GM23338 (cell line): Measurements from ENCODE around the gene TMCC1. TPM values are rescaled to one million over a fixed set of nuclear protein-coding genes. Genes with fewer than 3 reads are reported as not detected.

Experiments
- ATAC-seq: fragments of 200-7000 bp; cut with Tn5 transposase; 3 replicates; pipeline ENCODE4 v1.9.1; 2020
- DNase-seq: peaks from one replicate; pipeline ENCODE4 v3.0.0-alpha.2; 2015; ENCODE audit warnings: low spot score
- H2AFZ ChIP-seq: fragments of 200-600 bp; sonication (generic); 2 replicates; pipeline ENCODE4 v1.8.0; 2016; ENCODE audit warnings: antibody characterized with exemption, mild to moderate bottlenecking, moderate library complexity
- H3F3A ChIP-seq: fragments of 200-600 bp; sonication (generic); replicated peaks from 2 replicates; pipeline ENCODE4 v1.8.0; 2017; ENCODE audit warnings: antibody characterized with exemption, mixed run types, low read depth
- H3K27ac ChIP-seq: fragments of 200-600 bp; sonication (generic); 2 replicates; pipeline ENCODE4 v1.6.1; 2016; ENCODE audit warnings: low read depth
- H3K27me3 ChIP-seq: fragments of 200-600 bp; sonication (generic); 2 replicates; pipeline ENCODE4 v1.8.0; 2016; ENCODE audit warnings: mild to moderate bottlenecking, mixed run types, moderate library complexity; ENCODE audit not compliant: insufficient read depth
- H3K36me3 ChIP-seq: fragments of 200-600 bp; sonication (generic); 2 replicates; pipeline ENCODE4 v1.8.0; 2016; ENCODE audit warnings: mild to moderate bottlenecking; ENCODE audit not compliant: insufficient read depth
- H3K4me1 ChIP-seq: fragments of 200-600 bp; sonication (generic); 2 replicates; pipeline ENCODE4 v1.8.0; 2016; ENCODE audit warnings: mild to moderate bottlenecking, moderate library complexity; ENCODE audit not compliant: insufficient read depth
- H3K4me2 ChIP-seq: fragments of 200-600 bp; sonication (generic); 2 replicates; pipeline ENCODE4 v1.7.1; 2017; ENCODE audit warnings: mixed run types
- H3K4me3 ChIP-seq: fragments of 200-600 bp; sonication (generic); 2 replicates; pipeline ENCODE4 v1.6.1; 2016; ENCODE audit warnings: mixed run types
- H3K79me2 ChIP-seq: fragments of 200-600 bp; sonication (generic); replicated peaks from 2 replicates; pipeline ENCODE4 v1.8.0; 2017; ENCODE audit warnings: mild to moderate bottlenecking; ENCODE audit not compliant: insufficient read depth
- H3K9me2 ChIP-seq: fragments of 200-600 bp; sonication (generic); 2 replicates; pipeline ENCODE4 v1.8.0; 2017; ENCODE audit not compliant: insufficient read depth
- H4K20me1 ChIP-seq: fragments of 200-600 bp; sonication (generic); replicated peaks from 2 replicates; pipeline ENCODE4 v1.8.0; 2017; ENCODE audit warnings: mild to moderate bottlenecking; ENCODE audit not compliant: insufficient read depth
- H3K27ac Mint-ChIP-seq: 2 replicates; pipeline ENCODE4 v1.8.0; 2020; ENCODE audit warnings: inconsistent platforms, mild to moderate bottlenecking, moderate library complexity, mixed read lengths
- H3K27me3 Mint-ChIP-seq: 3 replicates; pipeline ENCODE4 v1.8.0; 2022; ENCODE audit warnings: low read depth, mild to moderate bottlenecking, moderate library complexity, mixed read lengths, inconsistent platforms; ENCODE audit not compliant: insufficient read depth, poor library complexity
- H3K36me3 Mint-ChIP-seq: 3 replicates; pipeline ENCODE4 v1.8.0; 2021; ENCODE audit warnings: low read depth, mild to moderate bottlenecking, inconsistent platforms, moderate library complexity, mixed read lengths
- H3K4me1 Mint-ChIP-seq: 3 replicates; pipeline ENCODE4 v1.8.0; 2020; ENCODE audit warnings: mild to moderate bottlenecking, inconsistent platforms, mixed read lengths
- H3K4me3 Mint-ChIP-seq: 3 replicates; pipeline ENCODE4 v1.8.0; 2021; ENCODE audit warnings: moderate library complexity, mild to moderate bottlenecking, inconsistent platforms, mixed read lengths
- H3K9me3 Mint-ChIP-seq: 3 replicates; pipeline ENCODE4 v1.8.0; 2020; ENCODE audit warnings: moderate library complexity, mild to moderate bottlenecking, inconsistent platforms, mixed read lengths
- CREB1 ChIP-seq: fragments of 250-450 bp; sonication (Bioruptor Pico); IDR thresholded peaks from 2 replicates; pipeline ENCODE4 v1.5.0; 2020; ENCODE audit warnings: low read depth, mild to moderate bottlenecking, moderate library complexity
- EZH2 ChIP-seq: fragments of 200-600 bp; sonication (generic); IDR thresholded peaks from one replicate; pipeline ENCODE4 v1.8.0; 2017; ENCODE audit warnings: antibody characterized with exemption, mild to moderate bottlenecking, low read depth; ENCODE audit not compliant: unreplicated experiment
- EZH2phosphoT487 ChIP-seq: fragments of 200-600 bp; sonication (generic); IDR thresholded peaks from one replicate; pipeline ENCODE4 v1.8.1; 2018; ENCODE audit warnings: antibody characterized with exemption; ENCODE audit not compliant: unreplicated experiment
- JUNB ChIP-seq: IDR thresholded peaks from one replicate; pipeline ENCODE4 v1.6.1; 2016; ENCODE audit warnings: antibody characterized with exemption; ENCODE audit not compliant: unreplicated experiment
- NANOG ChIP-seq: IDR thresholded peaks from 2 replicates; pipeline ENCODE4 v1.6.1; 2016; ENCODE audit warnings: antibody characterized with exemption, borderline replicate concordance
- POLR2AphosphoS5 ChIP-seq: IDR thresholded peaks from 2 replicates; pipeline ENCODE4 v1.6.1; 2016; ENCODE audit warnings: antibody characterized with exemption, low read depth
- STAT1 ChIP-seq: IDR thresholded peaks from one replicate; pipeline ENCODE4 v1.6.1; 2016; ENCODE audit warnings: antibody characterized with exemption; ENCODE audit not compliant: unreplicated experiment
- ZNF114 ChIP-seq: fragments of 250-450 bp; sonication (Bioruptor Pico); IDR thresholded peaks from 2 replicates; pipeline ENCODE4 v1.5.0; 2020; ENCODE audit warnings: mild to moderate bottlenecking, moderate library complexity
- ZNF331 ChIP-seq: fragments of 250-450 bp; sonication (Bioruptor Pico); IDR thresholded peaks from 2 replicates; pipeline ENCODE4 v1.5.0; 2020; ENCODE audit warnings: low read depth, mild to moderate bottlenecking, moderate library complexity
- polyA plus RNA-seq: library from polyadenylated mRNA; unstranded; fragments of >200 nt; fragmentation: Nextera tagmentation; extraction: Ambion mirVana; gene quantifications from 2 replicates; pipeline ENCODE4 v1.2.1, GENCODE V29; 2016
- total RNA-seq: library from RNA; depleted of rRNA; stranded (reverse); fragments of >200 nt; shearing (Covaris generic); gene quantifications from 2 replicates; pipeline ENCODE4 v1.2.3, GENCODE V29; 2014
- TF ChIP-seq, protein P1 (sequence below), 2 experiments: fragments of 200-600 bp in 1 of 2; sonication (generic) in 1 of 2; conservative IDR thresholded peaks; 2 replicates each; pipeline versions ENCODE4 v1.5.1 to v1.6.1; 2016 to 2017; ENCODE audit warnings: antibody characterized with exemption in 2 of 2, low read depth in 2 of 2, mild to moderate bottlenecking in 2 of 2, moderate library complexity in 1 of 2
- TF ChIP-seq, protein P2 (sequence below): IDR thresholded peaks from one replicate; pipeline ENCODE4 v1.6.1; 2018; ENCODE audit warnings: antibody characterized with exemption; ENCODE audit not compliant: unreplicated experiment
- TF ChIP-seq, protein P3 (sequence below): IDR thresholded peaks from 2 replicates; pipeline ENCODE4 v1.6.1; 2016; ENCODE audit warnings: antibody characterized with exemption
- TF ChIP-seq, protein P4 (sequence below): fragments of 250-450 bp; sonication (Bioruptor Pico); IDR thresholded peaks from 2 replicates; pipeline ENCODE4 v1.5.0; 2020; ENCODE audit warnings: mild to moderate bottlenecking, moderate library complexity

The TMCC1 gene
- total and polyA plus RNA-seq, 2 experiments from 2014 or later, result 8.2 to 18.4 TPM

- peaks cover 3% of the 10 kb centered on the region; the same call in 1 of the 2 replicates for H3F3A ChIP-seq
- no peaks in the 10 kb centered on the region for H3K36me3 ChIP-seq
- no peaks in the 10 kb centered on the region for H3K9me2 ChIP-seq
- Mint-ChIP-seq H3K4me3 (no peak overlapping the region), H3K27me3 (peaks cover 18% of the 10 kb centered on the region), H3K36me3 (no peaks in the 10 kb centered on the region), H3K27ac (no peak overlapping the region), H3K9me3 (no peaks in the 10 kb centered on the region; the same call in 2 of the 3 replicates), H3K4me1 (peaks cover 32% of the 10 kb centered on the region)
- no peak overlapping the region for H3K27ac ChIP-seq
- no peak overlapping the region for H3K4me2 ChIP-seq
- ATAC-seq (no peak), DNase-seq (no peak)
- H3K4me1 ChIP-seq, result peaks cover 13% of the 10 kb centered on the region
- H3K4me3 ChIP-seq, result no peak overlapping the region
- H2AFZ ChIP-seq, result no peak overlapping the region
- no peaks in the 10 kb centered on the region for H3K27me3 ChIP-seq
- H4K20me1 ChIP-seq, result no peaks in the 10 kb centered on the region
- TF ChIP-seq, protein P1, sequence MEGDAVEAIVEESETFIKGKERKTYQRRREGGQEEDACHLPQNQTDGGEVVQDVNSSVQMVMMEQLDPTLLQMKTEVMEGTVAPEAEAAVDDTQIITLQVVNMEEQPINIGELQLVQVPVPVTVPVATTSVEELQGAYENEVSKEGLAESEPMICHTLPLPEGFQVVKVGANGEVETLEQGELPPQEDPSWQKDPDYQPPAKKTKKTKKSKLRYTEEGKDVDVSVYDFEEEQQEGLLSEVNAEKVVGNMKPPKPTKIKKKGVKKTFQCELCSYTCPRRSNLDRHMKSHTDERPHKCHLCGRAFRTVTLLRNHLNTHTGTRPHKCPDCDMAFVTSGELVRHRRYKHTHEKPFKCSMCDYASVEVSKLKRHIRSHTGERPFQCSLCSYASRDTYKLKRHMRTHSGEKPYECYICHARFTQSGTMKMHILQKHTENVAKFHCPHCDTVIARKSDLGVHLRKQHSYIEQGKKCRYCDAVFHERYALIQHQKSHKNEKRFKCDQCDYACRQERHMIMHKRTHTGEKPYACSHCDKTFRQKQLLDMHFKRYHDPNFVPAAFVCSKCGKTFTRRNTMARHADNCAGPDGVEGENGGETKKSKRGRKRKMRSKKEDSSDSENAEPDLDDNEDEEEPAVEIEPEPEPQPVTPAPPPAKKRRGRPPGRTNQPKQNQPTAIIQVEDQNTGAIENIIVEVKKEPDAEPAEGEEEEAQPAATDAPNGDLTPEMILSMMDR (conservative IDR thresholded peaks at IDR 0.05; ENCODE audit: low read depth in 2 of 2), result no peak
- no peak for TF ChIP-seq CREB1
- TF ChIP-seq ZNF331 (CRISPR knock-in tag), result no peak
- no peak for TF ChIP-seq JUNB
- TF ChIP-seq EZH2phosphoT487, result no peak
- TF ChIP-seq, protein P2, sequence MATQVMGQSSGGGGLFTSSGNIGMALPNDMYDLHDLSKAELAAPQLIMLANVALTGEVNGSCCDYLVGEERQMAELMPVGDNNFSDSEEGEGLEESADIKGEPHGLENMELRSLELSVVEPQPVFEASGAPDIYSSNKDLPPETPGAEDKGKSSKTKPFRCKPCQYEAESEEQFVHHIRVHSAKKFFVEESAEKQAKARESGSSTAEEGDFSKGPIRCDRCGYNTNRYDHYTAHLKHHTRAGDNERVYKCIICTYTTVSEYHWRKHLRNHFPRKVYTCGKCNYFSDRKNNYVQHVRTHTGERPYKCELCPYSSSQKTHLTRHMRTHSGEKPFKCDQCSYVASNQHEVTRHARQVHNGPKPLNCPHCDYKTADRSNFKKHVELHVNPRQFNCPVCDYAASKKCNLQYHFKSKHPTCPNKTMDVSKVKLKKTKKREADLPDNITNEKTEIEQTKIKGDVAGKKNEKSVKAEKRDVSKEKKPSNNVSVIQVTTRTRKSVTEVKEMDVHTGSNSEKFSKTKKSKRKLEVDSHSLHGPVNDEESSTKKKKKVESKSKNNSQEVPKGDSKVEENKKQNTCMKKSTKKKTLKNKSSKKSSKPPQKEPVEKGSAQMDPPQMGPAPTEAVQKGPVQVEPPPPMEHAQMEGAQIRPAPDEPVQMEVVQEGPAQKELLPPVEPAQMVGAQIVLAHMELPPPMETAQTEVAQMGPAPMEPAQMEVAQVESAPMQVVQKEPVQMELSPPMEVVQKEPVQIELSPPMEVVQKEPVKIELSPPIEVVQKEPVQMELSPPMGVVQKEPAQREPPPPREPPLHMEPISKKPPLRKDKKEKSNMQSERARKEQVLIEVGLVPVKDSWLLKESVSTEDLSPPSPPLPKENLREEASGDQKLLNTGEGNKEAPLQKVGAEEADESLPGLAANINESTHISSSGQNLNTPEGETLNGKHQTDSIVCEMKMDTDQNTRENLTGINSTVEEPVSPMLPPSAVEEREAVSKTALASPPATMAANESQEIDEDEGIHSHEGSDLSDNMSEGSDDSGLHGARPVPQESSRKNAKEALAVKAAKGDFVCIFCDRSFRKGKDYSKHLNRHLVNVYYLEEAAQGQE, result no peak
- TF ChIP-seq ZNF114 (CRISPR knock-in tag), result no peak
- no peak for TF ChIP-seq STAT1
- no peak for TF ChIP-seq EZH2
- TF ChIP-seq, protein P3, sequence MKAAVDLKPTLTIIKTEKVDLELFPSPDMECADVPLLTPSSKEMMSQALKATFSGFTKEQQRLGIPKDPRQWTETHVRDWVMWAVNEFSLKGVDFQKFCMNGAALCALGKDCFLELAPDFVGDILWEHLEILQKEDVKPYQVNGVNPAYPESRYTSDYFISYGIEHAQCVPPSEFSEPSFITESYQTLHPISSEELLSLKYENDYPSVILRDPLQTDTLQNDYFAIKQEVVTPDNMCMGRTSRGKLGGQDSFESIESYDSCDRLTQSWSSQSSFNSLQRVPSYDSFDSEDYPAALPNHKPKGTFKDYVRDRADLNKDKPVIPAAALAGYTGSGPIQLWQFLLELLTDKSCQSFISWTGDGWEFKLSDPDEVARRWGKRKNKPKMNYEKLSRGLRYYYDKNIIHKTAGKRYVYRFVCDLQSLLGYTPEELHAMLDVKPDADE, result no peak
- TF ChIP-seq NANOG, result no peak
- TF ChIP-seq POLR2AphosphoS5, result no peak
- TF ChIP-seq, protein P4, sequence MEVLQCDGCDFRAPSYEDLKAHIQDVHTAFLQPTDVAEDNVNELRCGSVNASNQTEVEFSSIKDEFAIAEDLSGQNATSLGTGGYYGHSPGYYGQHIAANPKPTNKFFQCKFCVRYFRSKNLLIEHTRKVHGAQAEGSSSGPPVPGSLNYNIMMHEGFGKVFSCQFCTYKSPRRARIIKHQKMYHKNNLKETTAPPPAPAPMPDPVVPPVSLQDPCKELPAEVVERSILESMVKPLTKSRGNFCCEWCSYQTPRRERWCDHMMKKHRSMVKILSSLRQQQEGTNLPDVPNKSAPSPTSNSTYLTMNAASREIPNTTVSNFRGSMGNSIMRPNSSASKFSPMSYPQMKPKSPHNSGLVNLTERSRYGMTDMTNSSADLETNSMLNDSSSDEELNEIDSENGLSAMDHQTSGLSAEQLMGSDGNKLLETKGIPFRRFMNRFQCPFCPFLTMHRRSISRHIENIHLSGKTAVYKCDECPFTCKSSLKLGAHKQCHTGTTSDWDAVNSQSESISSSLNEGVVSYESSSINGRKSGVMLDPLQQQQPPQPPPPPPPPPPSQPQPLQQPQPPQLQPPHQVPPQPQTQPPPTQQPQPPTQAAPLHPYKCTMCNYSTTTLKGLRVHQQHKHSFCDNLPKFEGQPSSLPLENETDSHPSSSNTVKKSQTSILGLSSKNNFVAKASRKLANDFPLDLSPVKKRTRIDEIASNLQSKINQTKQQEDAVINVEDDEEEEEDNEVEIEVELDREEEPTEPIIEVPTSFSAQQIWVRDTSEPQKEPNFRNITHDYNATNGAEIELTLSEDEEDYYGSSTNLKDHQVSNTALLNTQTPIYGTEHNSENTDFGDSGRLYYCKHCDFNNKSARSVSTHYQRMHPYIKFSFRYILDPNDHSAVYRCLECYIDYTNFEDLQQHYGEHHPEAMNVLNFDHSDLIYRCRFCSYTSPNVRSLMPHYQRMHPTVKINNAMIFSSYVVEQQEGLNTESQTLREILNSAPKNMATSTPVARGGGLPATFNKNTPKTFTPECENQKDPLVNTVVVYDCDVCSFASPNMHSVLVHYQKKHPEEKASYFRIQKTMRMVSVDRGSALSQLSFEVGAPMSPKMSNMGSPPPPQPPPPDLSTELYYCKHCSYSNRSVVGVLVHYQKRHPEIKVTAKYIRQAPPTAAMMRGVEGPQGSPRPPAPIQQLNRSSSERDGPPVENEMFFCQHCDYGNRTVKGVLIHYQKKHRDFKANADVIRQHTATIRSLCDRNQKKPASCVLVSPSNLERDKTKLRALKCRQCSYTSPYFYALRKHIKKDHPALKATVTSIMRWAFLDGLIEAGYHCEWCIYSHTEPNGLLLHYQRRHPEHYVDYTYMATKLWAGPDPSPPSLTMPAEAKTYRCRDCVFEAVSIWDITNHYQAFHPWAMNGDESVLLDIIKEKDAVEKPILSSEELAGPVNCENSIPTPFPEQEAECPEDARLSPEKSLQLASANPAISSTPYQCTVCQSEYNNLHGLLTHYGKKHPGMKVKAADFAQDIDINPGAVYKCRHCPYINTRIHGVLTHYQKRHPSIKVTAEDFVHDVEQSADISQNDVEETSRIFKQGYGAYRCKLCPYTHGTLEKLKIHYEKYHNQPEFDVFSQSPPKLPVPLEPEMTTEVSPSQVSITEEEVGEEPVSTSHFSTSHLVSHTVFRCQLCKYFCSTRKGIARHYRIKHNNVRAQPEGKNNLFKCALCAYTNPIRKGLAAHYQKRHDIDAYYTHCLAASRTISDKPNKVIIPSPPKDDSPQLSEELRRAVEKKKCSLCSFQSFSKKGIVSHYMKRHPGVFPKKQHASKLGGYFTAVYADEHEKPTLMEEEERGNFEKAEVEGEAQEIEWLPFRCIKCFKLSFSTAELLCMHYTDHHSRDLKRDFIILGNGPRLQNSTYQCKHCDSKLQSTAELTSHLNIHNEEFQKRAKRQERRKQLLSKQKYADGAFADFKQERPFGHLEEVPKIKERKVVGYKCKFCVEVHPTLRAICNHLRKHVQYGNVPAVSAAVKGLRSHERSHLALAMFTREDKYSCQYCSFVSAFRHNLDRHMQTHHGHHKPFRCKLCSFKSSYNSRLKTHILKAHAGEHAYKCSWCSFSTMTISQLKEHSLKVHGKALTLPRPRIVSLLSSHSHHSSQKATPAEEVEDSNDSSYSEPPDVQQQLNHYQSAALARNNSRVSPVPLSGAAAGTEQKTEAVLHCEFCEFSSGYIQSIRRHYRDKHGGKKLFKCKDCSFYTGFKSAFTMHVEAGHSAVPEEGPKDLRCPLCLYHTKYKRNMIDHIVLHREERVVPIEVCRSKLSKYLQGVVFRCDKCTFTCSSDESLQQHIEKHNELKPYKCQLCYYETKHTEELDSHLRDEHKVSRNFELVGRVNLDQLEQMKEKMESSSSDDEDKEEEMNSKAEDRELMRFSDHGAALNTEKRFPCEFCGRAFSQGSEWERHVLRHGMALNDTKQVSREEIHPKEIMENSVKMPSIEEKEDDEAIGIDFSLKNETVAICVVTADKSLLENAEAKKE, result no peak
- no peaks in the 10 kb centered on the region for H3K79me2 ChIP-seq
Measured at GRCh38 chr3:129622933-129623332, 270.6 kb downstream of the TMCC1 start.
